Activated CD4-positive, alpha-beta T cell treated with anti-CD3 and anti-CD28 coated beads, Interleukin-2, amount 50 U/mL, for 4 hours (primary cell): ENCODE measurements around the gene ATXN1.

Source experiments
- DNase-seq, 2 experiments: peaks; one replicate each; pipeline ENCODE4 v3.0.0-alpha.2; 2020

The ATXN1 gene

GRCh38 chr6:16741112-16742016 is 19.9 kb downstream of the ATXN1 start:
- no peak for DNase-seq

GRCh38 chr6:16740097-16740496 is 21.2 kb downstream of the ATXN1 start:
- no peak for DNase-seq

GRCh38 chr6:16739329-16739801 is 21.9 kb downstream of the ATXN1 start:
- DNase-seq = no peak

GRCh38 chr6:16737925-16738324 is 23.3 kb downstream of the ATXN1 start:
- no peak for DNase-seq

- no peak for DNase-seq
Observed at GRCh38 chr6:16736856-16737775, 24.1 kb downstream of the ATXN1 start.

GRCh38 chr6:16735014-16735413 is 26.2 kb downstream of the ATXN1 start:
- DNase-seq = no peak

GRCh38 chr6:16733085-16733484 is 28.2 kb downstream of the ATXN1 start:
- DNase-seq = no peak

GRCh38 chr6:16731478-16732051 is 29.7 kb downstream of the ATXN1 start:
- peak; percentile 26 to 38 for DNase-seq

- no peak for DNase-seq
Observed at GRCh38 chr6:16730738-16731477, 30.4 kb downstream of the ATXN1 start.

GRCh38 chr6:16729744-16730143 is 31.5 kb downstream of the ATXN1 start:
- DNase-seq = no peak

GRCh38 chr6:16729183-16729691 is 32.0 kb downstream of the ATXN1 start:
- no peak for DNase-seq

- DNase-seq = no peak
Observed at GRCh38 chr6:16728513-16729182, 32.6 kb downstream of the ATXN1 start.

- no peak for DNase-seq
Observed at GRCh38 chr6:16727996-16728395, 33.3 kb downstream of the ATXN1 start.

- DNase-seq = no peak
Observed at GRCh38 chr6:16725145-16725864, 36.0 kb downstream of the ATXN1 start.

GRCh38 chr6:16723826-16724225 is 37.4 kb downstream of the ATXN1 start:
- no peak for DNase-seq

- no peak for DNase-seq
Observed at GRCh38 chr6:16723402-16723801, 37.9 kb downstream of the ATXN1 start.

GRCh38 chr6:16722630-16723029 is 38.6 kb downstream of the ATXN1 start:
- DNase-seq = no peak

- DNase-seq = no peak
Observed at GRCh38 chr6:16721977-16722376, 39.3 kb downstream of the ATXN1 start.

- DNase-seq = no peak
Observed at GRCh38 chr6:16720861-16721260, 40.4 kb downstream of the ATXN1 start.

- DNase-seq = no peak
Observed at GRCh38 chr6:16719488-16719887, 41.8 kb downstream of the ATXN1 start.

- no peak for DNase-seq
Observed at GRCh38 chr6:16718356-16718755, 42.9 kb downstream of the ATXN1 start.
